Heart left ventricle (tissue), 16 donors: Measurements from ENCODE around the gene DACT1. TPM values are rescaled to one million over a fixed set of nuclear protein-coding genes. Genes with fewer than 3 reads are reported as not detected.

Experiments used
- ATAC-seq, 4 donors: fragments of 200-7000 bp; cut with Tn5 transposase; one replicate each; pipeline ENCODE4 v1.9.1; 2020 to 2022; ENCODE audit warnings: moderate library complexity in 4 of 4, mild to moderate bottlenecking in 3 of 4, moderate number of reproducible peaks in 1 of 4
- DNase-seq, 5 donors: peaks; one replicate each; pipeline ENCODE4 v3.0.0-alpha.2; 2020
- H3K27ac ChIP-seq, 12 donors: fragments of 200-600 bp; sonication (generic) in 4 of 12; one replicate each; pipeline versions ENCODE4 v1.5.0 to v1.8.0; 2016 to 2022; ENCODE audit warnings: mild to moderate bottlenecking in 2 of 12
- H3K27me3 ChIP-seq, 9 donors: fragments of 200-600 bp; sonication (generic) in 2 of 9; one replicate each; pipeline versions ENCODE4 v1.5.1 to v1.8.0; 2016 to 2022; ENCODE audit warnings: mild to moderate bottlenecking in 3 of 9
- H3K36me3 ChIP-seq, 9 donors: fragments of 200-600 bp; sonication (generic) in 2 of 9; one replicate each; pipeline versions ENCODE4 v1.5.0 to v1.8.0; 2018 to 2022; ENCODE audit warnings: mild to moderate bottlenecking in 2 of 9
- H3K4me1 ChIP-seq, 12 donors: fragments of 200-600 bp; sonication (generic) in 4 of 12; one replicate each; pipeline versions ENCODE4 v1.5.0 to v1.8.0; 2016 to 2022; ENCODE audit warnings: mild to moderate bottlenecking in 3 of 12
- H3K4me3 ChIP-seq, 12 donors: fragments of 200-600 bp; sonication (generic) in 4 of 12; one replicate each; pipeline versions ENCODE4 v1.5.0 to v1.8.0; 2017 to 2022; ENCODE audit warnings: mild to moderate bottlenecking in 9 of 12, moderate library complexity in 4 of 12
- H3K9me3 ChIP-seq, 12 donors: fragments of 200-600 bp; sonication (generic) in 4 of 12; one replicate each; pipeline versions ENCODE4 v1.5.0 to v1.8.0; 2016 to 2022; ENCODE audit warnings: mild to moderate bottlenecking in 1 of 12
- CTCF ChIP-seq, 12 donors: fragments of 200-600 bp; sonication (generic) in 4 of 12; IDR thresholded peaks; one replicate each; pipeline versions ENCODE4 v1.5.0 to v1.8.0; 2018 to 2022; ENCODE audit warnings: antibody characterized with exemption in 12 of 12, mild to moderate bottlenecking in 5 of 12
- POLR2A ChIP-seq, 2 donors: fragments of 450-650 bp; IDR thresholded peaks; one replicate each; pipeline ENCODE4 v1.6.1; 2017; ENCODE audit warnings: antibody characterized with exemption in 2 of 2, mild to moderate bottlenecking in 2 of 2, moderate library complexity in 2 of 2
- WGBS, 4 donors: extraction: QIAGEN DNeasy Blood & Tissue Kit in 2 of 4; methylation state at CpG; one replicate each; pipeline versions ENCODE4 v1.1.5 to v1.1.7; 2013 to 2018; 5-methylcytosine and 5-hydroxymethylcytosine counted together
- intact Hi-C, 10 donors: fragments of 100-400 bp; cut with DNase I; formaldehyde crosslinking; loops; one replicate each; pipeline versions ENCODE4 v1.11.1 to v1.14.2; 2022
- polyA plus RNA-seq, 2 donors: library from polyadenylated mRNA; stranded (reverse); fragments of 200-250 nt; gene quantifications; one replicate each; pipeline ENCODE4 v1.2.3, GENCODE V29; 2013
- total RNA-seq, 9 donors: library from RNA; depleted of rRNA in 2 of 9; stranded (reverse); fragments of >200 nt in 2 of 9; fragmentation: NEBNext Ultra II Directional in 3 of 9; extraction: Animal tissue kit (Norgen Biotek cat#: 25700) in 3 of 9; gene quantifications; one replicate each; pipeline versions ENCODE4 v1.1.0 to v1.2.4, GENCODE V29; 2016 to 2023
- donor health status: ischemic (EF 13 %, LVEDD 7.1; RV severe dilation, severe dysfunction).
- donor health status: healthy with polysubstance abuse.
- donor health status: DM: no; HTN: yes; CAD: no.
- donor health status: DM: no; HTN: no; CAD: no.
- donor health status: ischemic (EF 25% LVEDD 6.9; RV normal size, moderate dysfunction).
- donor health status: ischemic (EF 25% LVEDD 5.7; RV mildly dilated, moderate dysfunction).
- donor health status: healthy.
- donor health status: DM: yes; HTN: yes; CAD: no.
- donor health status: ischemic (EF 35%, LVEDD 5.7; RV mildly dilated, moderate dysfunction).
- donor health status: nonischemic (EF 11% LVEDD 7.7; RV severe dilation, severe dysfunction).
- donor health status: DM: yes; HTN: yes; CAD: no.
- donor health status: PGD.
- donor health status: ischemic (EF 29% LVEDD 5.4; RV normal size, mild dysfunction).
- donor health status: nonischemic (EF 23%, LVEDD 6.1; RV moderate dilation, normal function).

Gene DACT1
- total and polyA plus RNA-seq, 11 donors, result 0.57 to 7.2 (median 3.0) TPM

DNA sequence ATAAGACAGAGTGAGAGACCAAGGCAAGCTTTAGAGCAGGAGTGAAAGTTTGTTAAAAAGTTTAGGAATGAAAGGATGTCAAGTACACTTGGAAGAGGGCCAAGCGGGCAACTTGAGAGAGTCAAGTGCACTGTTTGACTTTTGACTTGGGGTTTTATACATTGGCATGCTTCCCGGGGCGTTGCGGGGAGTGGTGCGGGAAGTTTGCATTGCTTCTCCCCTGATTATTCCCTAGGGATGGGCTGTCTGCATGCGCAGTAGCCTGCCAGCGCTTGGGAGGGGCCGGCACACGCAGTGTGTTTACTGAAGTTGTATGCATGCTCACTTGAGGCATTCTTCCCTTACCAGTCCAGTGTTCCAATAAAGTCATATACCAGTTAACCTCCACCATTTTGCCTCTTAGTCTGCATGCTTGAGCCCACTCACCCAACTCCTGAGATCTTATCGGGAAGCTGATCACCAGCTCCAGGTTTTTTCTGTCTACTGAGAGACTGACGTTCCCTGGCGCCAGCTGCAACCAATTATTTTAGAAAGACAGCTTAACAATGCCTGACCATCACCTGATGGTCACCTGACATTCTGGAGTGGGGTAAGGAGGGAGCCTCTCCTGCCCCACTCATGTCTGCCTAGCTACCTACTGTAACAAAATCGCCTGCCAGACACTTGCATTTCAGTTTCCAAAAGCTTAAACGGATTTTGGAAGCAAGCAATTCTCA is 53.2 kb downstream of the DACT1 start:
- no peak for ATAC-seq
- Histone ChIP-seq H3K36me3 (no peaks in the 10 kb centered on the region), H3K4me3 (no peak overlapping the region), H3K9me3 (peaks cover 0 to 12% (median 4%) of the 10 kb centered on the region in 12 donors), H3K27me3 (no peaks in the 10 kb centered on the region), H3K4me1 (no peaks in the 10 kb centered on the region), H3K27ac (no peak overlapping the region)
- no peak for DNase-seq
- TF ChIP-seq POLR2A (IDR thresholded peaks at IDR 0.05) (no peak), CTCF (IDR thresholded peaks at IDR 0.05) (no peak)
- WGBS, 4 donors, result 55 to 62% (median 61%) methylated on average over 14 of the region's 14 CpGs
- intact Hi-C loops, result no loop called here

DNA sequence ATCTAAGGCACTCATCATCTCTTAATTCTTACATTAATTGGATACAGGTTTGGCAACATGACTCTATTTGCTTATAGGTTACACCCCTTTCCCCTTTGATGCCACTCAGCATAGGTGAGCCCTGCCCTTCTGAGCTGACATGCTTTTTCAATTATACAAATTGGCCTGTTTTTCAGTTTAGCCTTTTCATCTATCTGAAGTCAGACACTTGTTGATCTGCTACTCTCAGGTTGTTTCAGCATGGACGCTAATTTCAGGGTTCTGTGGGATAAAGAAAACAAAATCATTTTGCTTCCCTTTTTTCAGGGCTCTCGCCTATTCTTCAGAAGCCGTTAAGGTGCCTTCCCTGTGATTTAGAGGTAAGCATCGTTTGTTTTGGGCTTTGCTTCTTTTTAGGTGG is 55.3 kb downstream of the DACT1 start:
- intact Hi-C loops, result no loop called here
- H3K36me3 ChIP-seq, result no peaks in the 10 kb centered on the region
- no peaks in the 10 kb centered on the region for H3K4me1 ChIP-seq
- WGBS, 4 donors, result 83 to 92% (median 88%) methylated on average over 4 of the region's 4 CpGs
- H3K27ac ChIP-seq, result no peak overlapping the region
- TF ChIP-seq CTCF (IDR thresholded peaks at IDR 0.05) (no peak), POLR2A (IDR thresholded peaks at IDR 0.05) (no peak)
- H3K9me3 ChIP-seq, result peaks cover 0 to 7% (median 2%) of the 10 kb centered on the region in 12 donors
- ATAC-seq (no peak), DNase-seq (no peak)
- H3K4me3 ChIP-seq, result no peak overlapping the region
- H3K27me3 ChIP-seq, result no peaks in the 10 kb centered on the region

GRCh38 chr14:58695514-58695913 is 57.8 kb downstream of the DACT1 start:
- Histone ChIP-seq H3K9me3 (no peaks in the 10 kb centered on the region), H3K27me3 (no peaks in the 10 kb centered on the region), H3K4me1 (peaks cover 0 to 7% (median 0%) of the 10 kb centered on the region in 12 donors), H3K27ac (no peak overlapping the region), H3K4me3 (no peak overlapping the region), H3K36me3 (no peaks in the 10 kb centered on the region)
- ATAC-seq (no peak), DNase-seq (no peak)
- intact Hi-C loops, result no loop called here
- TF ChIP-seq CTCF (IDR thresholded peaks at IDR 0.05) (no peak), POLR2A (IDR thresholded peaks at IDR 0.05) (no peak)
- WGBS, 4 donors, result 93 to 100% (median 98%) methylated on average over 1 of the region's 1 CpG

DNA sequence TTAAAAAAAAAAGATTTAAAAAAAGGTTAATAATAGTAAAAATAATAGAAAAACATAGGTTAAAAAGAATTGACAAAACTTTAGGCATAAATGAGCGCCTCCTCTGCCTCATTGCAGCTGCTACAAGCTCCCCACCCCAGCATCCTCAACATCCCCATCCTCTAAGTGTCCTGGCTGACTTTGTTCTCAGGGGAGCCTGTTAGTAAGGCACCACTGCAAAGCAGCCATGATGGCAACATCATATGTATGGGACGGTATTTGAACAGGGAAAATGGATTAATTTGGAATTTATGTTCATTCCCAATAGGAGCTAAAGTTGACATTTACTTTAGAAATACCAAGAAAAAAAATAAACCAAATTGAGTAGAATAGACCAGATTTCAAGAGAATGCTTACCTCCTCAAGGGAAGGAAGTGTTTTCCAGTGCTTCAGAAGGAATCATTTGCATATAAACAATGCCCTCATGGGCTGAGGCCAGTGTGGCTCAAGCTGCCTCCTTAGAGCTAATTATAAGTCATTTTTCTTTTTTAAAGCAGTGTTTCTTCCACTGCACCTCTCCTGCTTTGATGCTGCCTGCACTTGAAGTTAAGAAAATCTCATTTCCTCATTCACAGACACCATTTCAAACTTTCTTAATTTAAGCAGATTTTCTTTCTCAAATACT is 59.6 kb downstream of the DACT1 start:
- Histone ChIP-seq H3K9me3 (no peaks in the 10 kb centered on the region), H3K4me1 (peaks cover 0 to 14% (median 0%) of the 10 kb centered on the region in 12 donors), H3K36me3 (no peaks in the 10 kb centered on the region), H3K4me3 (no peak overlapping the region), H3K27me3 (no peaks in the 10 kb centered on the region), H3K27ac (no peak overlapping the region)
- ATAC-seq, result no peak
- DNase-seq, result no peak
- intact Hi-C loops, result no loop called here
- 92 to 96% (median 93%) methylated on average over 2 of the region's 2 CpGs for WGBS, 4 donors
- no peak for TF ChIP-seq CTCF (IDR thresholded peaks at IDR 0.05)
- no peak for TF ChIP-seq POLR2A (IDR thresholded peaks at IDR 0.05)

Other genes with a start within 250 kb of the DACT1 start
- not detected for gene TOMM20L, start 242.0 kb upstream of the DACT1 start, total RNA-seq
- not detected for gene TOMM20L, start 242.0 kb upstream of the DACT1 start, polyA plus RNA-seq
- 10 to 100 TPM; 24.7 to 66.9 (median 30.3) TPM for gene TIMM9, start 210.4 kb upstream of the DACT1 start, total RNA-seq
- gene TIMM9, start 210.4 kb upstream of the DACT1 start, polyA plus RNA-seq, result 10 to 100 TPM; 29.7 to 75.5 TPM
- gene KIAA0586, start 210.2 kb upstream of the DACT1 start, total RNA-seq, result 10 to 100 TPM in 8 of 9 donors, 1 to 10 TPM in 1; 9.8 to 19.7 (median 14.3) TPM
- 1 to 10 TPM; 5.9 to 6.0 TPM for gene KIAA0586, start 210.2 kb upstream of the DACT1 start, polyA plus RNA-seq